Large intestine (tissue), 3 donors: Measurements from ENCODE around the gene HDAC4. TPM values are rescaled to one million over a fixed set of nuclear protein-coding genes. Genes with fewer than 3 reads are reported as not detected.
A peak's percentile ranks its signal among the peaks of the same experiment; 100 is the strongest.

Experiments
- DNase-seq, 2 donors: peaks; one replicate each; pipeline versions ENCODE4 v3.0.0 to v3.0.0-alpha.2; 2013
- H3K27ac ChIP-seq: one replicate; pipeline ENCODE4 v1.5.1; 2013; ENCODE audit warnings: low read length
- H3K27me3 ChIP-seq: 2 replicates; pipeline ENCODE4 v1.6.1; 2013; ENCODE audit warnings: low read length; ENCODE audit not compliant: control insufficient read depth, insufficient read depth
- H3K36me3 ChIP-seq: 2 replicates; pipeline ENCODE4 v1.6.1; 2013; ENCODE audit warnings: low read length; ENCODE audit not compliant: control insufficient read depth, insufficient read depth
- H3K4me1 ChIP-seq: one replicate; pipeline ENCODE4 v1.6.1; 2013; ENCODE audit warnings: low read length; ENCODE audit not compliant: control insufficient read depth, insufficient read depth
- H3K4me3 ChIP-seq: one replicate; pipeline ENCODE4 v1.5.1; 2013; ENCODE audit warnings: low read length
- H3K9me3 ChIP-seq: one replicate; pipeline ENCODE4 v1.6.1; 2013; ENCODE audit warnings: mild to moderate bottlenecking, low read depth, low read length, moderate library complexity; ENCODE audit not compliant: control insufficient read depth
- WGBS: methylation state at CpG from one replicate; pipeline ENCODE4 v1.1.5; 2013; ENCODE audit warnings: low lambda C conversion rate; ENCODE audit not compliant: insufficient coverage; 5-methylcytosine and 5-hydroxymethylcytosine counted together
- polyA plus RNA-seq: library from polyadenylated mRNA; unstranded; fragments of 120-200 nt; gene quantifications from one replicate; pipeline ENCODE4 v1.2.1, GENCODE V29; 2013

Gene HDAC4
- polyA plus RNA-seq, 1 donor, result 10.7 TPM

DNA sequence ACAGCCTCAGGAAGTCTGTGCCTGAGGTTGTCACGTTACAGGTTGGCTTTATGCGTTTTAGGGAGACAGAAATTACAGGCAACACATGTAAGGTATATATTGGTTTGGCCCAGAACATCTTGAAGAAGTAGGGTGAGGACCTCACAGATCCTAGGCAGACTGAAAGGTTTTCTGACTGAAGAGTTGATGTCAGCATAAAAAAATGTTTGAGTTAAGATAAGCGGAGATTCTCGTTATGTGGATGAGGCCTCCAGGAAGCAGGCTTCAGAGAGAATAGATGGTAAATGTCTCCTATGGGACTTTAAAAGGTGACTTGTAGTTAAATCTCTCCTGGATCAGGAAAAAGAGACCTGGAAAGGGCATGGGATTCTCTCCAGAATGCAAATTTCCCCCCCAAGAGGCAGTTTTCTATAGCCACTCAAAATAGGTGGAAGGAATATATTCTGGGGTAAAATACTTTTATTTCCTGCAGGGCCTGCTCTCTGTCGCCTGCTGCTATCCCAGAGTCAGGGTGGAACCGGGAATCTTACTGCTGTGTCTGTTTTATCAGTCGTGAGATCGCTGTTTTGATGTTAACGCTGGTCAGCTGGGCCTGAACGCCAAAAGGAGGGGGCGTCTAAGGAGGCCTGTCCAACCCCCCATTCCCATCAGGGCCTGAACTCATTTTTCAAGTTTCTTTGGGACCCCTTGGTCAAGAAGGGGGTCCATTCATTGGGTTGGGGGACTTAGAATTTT, 171.1 kb downstream of the HDAC4 start:
- Histone ChIP-seq H3K27ac (peak overlapping the region; percentile 15), H3K36me3 (no peaks in the 10 kb centered on the region), H3K9me3 (no peaks in the 10 kb centered on the region), H3K4me3 (no peak overlapping the region), H3K4me1 (peaks cover 18% of the 10 kb centered on the region), H3K27me3 (no peaks in the 10 kb centered on the region)
- peak in 1 of 2 donors; percentile 39 for DNase-seq
- no CpG with 5 or more reads among the region's 11 CpGs for WGBS

- Histone ChIP-seq H3K36me3 (no peaks in the 10 kb centered on the region), H3K9me3 (no peaks in the 10 kb centered on the region), H3K27me3 (no peaks in the 10 kb centered on the region), H3K4me1 (peaks cover 34% of the 10 kb centered on the region), H3K4me3 (no peak overlapping the region), H3K27ac (no peak overlapping the region)
- 100% methylated on average over 1 of the region's 14 CpGs for WGBS
- no peak for DNase-seq
Observed at GRCh38 chr2:239227661-239228371, 173.0 kb downstream of the HDAC4 start.

DNA sequence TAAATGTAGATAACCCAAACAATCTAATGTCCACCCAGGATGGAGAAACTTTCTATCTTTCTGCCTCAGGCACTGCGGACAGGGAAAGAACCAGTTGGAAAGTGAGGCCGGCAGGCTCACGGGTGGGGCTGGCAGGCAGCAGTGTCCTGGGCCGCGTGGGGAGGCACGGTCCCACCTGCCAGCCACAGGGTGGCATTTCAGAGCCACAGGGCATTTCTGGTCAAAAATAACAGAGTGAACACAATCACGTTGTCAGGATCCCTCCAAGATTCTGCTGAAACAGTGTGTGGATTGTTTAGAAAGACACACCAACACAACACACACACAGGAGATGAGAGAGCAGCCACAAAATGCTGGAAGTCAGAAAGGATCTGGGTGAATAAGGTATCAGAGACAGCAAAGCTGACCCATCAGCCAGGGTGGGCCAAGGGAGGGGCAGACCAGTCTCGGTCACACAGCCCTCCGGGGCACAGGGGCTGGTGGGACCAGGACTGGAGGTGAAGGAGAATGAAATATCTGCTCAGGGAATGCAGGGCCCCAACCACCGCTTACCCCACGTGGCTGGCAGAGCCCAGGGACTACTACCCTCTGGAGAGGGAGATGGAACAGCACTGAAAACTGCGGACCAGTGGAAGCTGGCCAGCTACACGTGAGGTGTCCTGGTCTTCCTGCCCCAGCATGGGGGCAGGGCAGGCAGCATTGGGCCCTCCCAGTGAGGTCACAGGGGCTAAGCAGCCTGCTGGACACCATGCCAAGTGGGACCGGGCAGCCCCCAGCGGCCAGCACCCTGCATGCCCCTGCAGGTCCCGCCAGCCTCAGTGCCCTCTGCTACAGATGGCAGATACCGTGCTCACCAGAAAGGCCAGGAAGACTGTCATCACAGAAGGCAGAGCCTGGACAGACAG, 173.9 kb downstream of the HDAC4 start:
- H3K4me1 ChIP-seq, result peaks cover 39% of the 10 kb centered on the region
- no peak overlapping the region for H3K4me3 ChIP-seq
- WGBS, result no CpG with 5 or more reads among the region's 17 CpGs
- peak overlapping the region; percentile 39 for H3K27ac ChIP-seq
- no peaks in the 10 kb centered on the region for H3K27me3 ChIP-seq
- H3K9me3 ChIP-seq, result no peaks in the 10 kb centered on the region
- DNase-seq, result no peak
- no peaks in the 10 kb centered on the region for H3K36me3 ChIP-seq

DNA sequence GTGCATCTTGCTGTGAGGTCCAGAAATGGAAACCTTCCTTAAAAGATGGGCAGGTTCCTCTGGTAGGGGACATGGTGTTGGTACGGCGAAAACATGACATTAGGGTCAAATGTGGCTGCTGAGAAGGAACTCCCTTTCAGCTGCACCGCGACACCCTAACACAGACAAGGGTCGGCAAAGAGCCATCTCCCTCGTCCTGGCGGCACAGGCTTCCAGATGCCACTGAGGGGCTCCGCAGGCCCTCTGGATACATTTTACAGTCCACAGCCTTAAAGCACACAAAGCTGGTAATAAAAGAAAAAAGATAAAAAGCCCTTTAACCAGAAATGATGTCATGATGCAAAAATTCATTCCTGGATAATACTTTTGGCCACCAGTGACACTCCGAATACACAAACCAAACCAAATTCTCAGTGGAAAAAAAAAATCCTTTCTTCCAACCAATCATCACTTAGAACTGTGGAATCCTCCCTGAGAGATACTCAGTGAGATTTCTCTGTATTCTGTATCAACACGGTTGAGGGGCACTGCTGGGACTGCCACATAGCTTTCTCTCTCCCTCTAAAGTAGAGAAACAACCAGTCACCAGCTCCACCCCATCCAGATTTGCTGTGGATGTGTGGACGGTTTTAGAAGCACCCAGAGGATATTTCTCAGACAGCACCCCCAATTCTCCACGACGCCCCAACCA, 174.8 kb downstream of the HDAC4 start:
- Histone ChIP-seq H3K27me3 (no peaks in the 10 kb centered on the region), H3K36me3 (no peaks in the 10 kb centered on the region), H3K4me1 (peaks cover 38% of the 10 kb centered on the region), H3K9me3 (no peaks in the 10 kb centered on the region), H3K4me3 (no peak overlapping the region), H3K27ac (peak overlapping the region; percentile 39)
- 67% methylated on average over 1 of the region's 13 CpGs for WGBS
- peak in 1 of 2 donors; percentile 37 for DNase-seq

GRCh38 chr2:239225371-239225851, 175.4 kb downstream of the HDAC4 start:
- peak in 1 of 2 donors; percentile 14 for DNase-seq
- no CpG with 5 or more reads among the region's 13 CpGs for WGBS
- H3K4me3 ChIP-seq, result no peak overlapping the region
- H3K4me1 ChIP-seq, result peaks cover 31% of the 10 kb centered on the region
- H3K9me3 ChIP-seq, result no peaks in the 10 kb centered on the region
- no peaks in the 10 kb centered on the region for H3K36me3 ChIP-seq
- H3K27ac ChIP-seq, result peak overlapping the region; percentile 3
- no peaks in the 10 kb centered on the region for H3K27me3 ChIP-seq

- Histone ChIP-seq H3K27me3 (no peaks in the 10 kb centered on the region), H3K36me3 (no peaks in the 10 kb centered on the region), H3K9me3 (no peaks in the 10 kb centered on the region), H3K27ac (no peak overlapping the region), H3K4me1 (peaks cover 31% of the 10 kb centered on the region), H3K4me3 (no peak overlapping the region)
- 100% methylated on average over 1 of the region's 2 CpGs for WGBS
- no peak for DNase-seq
Observed at GRCh38 chr2:239224955-239225354, 175.9 kb downstream of the HDAC4 start.

GRCh38 chr2:239224199-239224570, 176.6 kb downstream of the HDAC4 start:
- no peak for DNase-seq
- H3K9me3 ChIP-seq, result no peaks in the 10 kb centered on the region
- no peak overlapping the region for H3K4me3 ChIP-seq
- WGBS, result 91% methylated on average over 4 of the region's 13 CpGs
- peaks cover 31% of the 10 kb centered on the region for H3K4me1 ChIP-seq
- no peak overlapping the region for H3K27ac ChIP-seq
- no peaks in the 10 kb centered on the region for H3K27me3 ChIP-seq
- H3K36me3 ChIP-seq, result no peaks in the 10 kb centered on the region

- Histone ChIP-seq H3K27ac (peak overlapping the region; percentile 58), H3K4me1 (peaks cover 31% of the 10 kb centered on the region), H3K27me3 (no peaks in the 10 kb centered on the region), H3K9me3 (no peaks in the 10 kb centered on the region), H3K36me3 (no peaks in the 10 kb centered on the region), H3K4me3 (no peak overlapping the region)
- no CpG with 5 or more reads among the region's 24 CpGs for WGBS
- peak; percentile 47 to 80 for DNase-seq
Observed at GRCh38 chr2:239223310-239224198, 177.3 kb downstream of the HDAC4 start.

GRCh38 chr2:239222706-239223309, 178.0 kb downstream of the HDAC4 start:
- peaks cover 31% of the 10 kb centered on the region for H3K4me1 ChIP-seq
- H3K4me3 ChIP-seq, result no peak overlapping the region
- no peaks in the 10 kb centered on the region for H3K36me3 ChIP-seq
- no peak for DNase-seq
- H3K27ac ChIP-seq, result peak overlapping the region; percentile 58
- WGBS, result 70% methylated on average over 2 of the region's 10 CpGs
- no peaks in the 10 kb centered on the region for H3K27me3 ChIP-seq
- H3K9me3 ChIP-seq, result no peaks in the 10 kb centered on the region
